Neural cell (in vitro differentiated cells): ENCODE measurements around the gene XIRP2.

Experiments
- EP300 ChIP-seq: fragments of 450-650 bp; conservative IDR thresholded peaks from 2 replicates; pipeline ENCODE4 v1.6.1; 2014; ENCODE audit warnings: antibody characterized with exemption, mild to moderate bottlenecking, moderate library complexity; ENCODE audit not compliant: poor library complexity, severe bottlenecking
- EZH2 ChIP-seq: fragments of 200-600, 300-800 bp; shearing (Covaris generic), sonication (generic); IDR thresholded peaks from 2 replicates; pipeline ENCODE4 v1.6.1; 2014; ENCODE audit warnings: antibody characterized with exemption, low read length, borderline replicate concordance, mild to moderate bottlenecking; ENCODE audit not compliant: insufficient read depth, poor library complexity, severe bottlenecking
- TF ChIP-seq, protein P1 (sequence below): fragments of 450-650 bp; IDR thresholded peaks from 2 replicates; pipeline ENCODE4 v1.5.1; 2014; ENCODE audit warnings: antibody characterized with exemption, mild to moderate bottlenecking, moderate library complexity; ENCODE audit not compliant: poor library complexity, severe bottlenecking

DNA sequence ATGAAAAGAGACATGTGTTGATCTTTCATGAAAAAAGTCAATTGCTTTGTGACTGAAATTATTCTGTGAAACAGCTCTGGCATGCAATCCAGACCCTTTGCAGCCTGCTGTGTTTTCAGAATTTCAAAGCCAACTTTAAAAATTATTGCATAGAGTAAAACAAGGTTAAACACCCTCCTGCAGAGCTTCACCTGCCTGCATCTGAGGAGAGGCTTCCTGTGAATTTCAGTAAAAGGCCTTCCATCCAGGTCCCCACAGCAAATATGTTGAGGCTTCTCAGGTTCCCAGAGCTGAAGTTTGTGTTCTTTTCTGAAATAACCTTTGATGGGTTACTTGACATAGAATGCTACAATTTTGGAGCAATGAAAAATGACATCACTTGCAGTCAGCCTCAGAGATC, 4.1 kb downstream of the XIRP2 start:
- TF ChIP-seq, protein P1, sequence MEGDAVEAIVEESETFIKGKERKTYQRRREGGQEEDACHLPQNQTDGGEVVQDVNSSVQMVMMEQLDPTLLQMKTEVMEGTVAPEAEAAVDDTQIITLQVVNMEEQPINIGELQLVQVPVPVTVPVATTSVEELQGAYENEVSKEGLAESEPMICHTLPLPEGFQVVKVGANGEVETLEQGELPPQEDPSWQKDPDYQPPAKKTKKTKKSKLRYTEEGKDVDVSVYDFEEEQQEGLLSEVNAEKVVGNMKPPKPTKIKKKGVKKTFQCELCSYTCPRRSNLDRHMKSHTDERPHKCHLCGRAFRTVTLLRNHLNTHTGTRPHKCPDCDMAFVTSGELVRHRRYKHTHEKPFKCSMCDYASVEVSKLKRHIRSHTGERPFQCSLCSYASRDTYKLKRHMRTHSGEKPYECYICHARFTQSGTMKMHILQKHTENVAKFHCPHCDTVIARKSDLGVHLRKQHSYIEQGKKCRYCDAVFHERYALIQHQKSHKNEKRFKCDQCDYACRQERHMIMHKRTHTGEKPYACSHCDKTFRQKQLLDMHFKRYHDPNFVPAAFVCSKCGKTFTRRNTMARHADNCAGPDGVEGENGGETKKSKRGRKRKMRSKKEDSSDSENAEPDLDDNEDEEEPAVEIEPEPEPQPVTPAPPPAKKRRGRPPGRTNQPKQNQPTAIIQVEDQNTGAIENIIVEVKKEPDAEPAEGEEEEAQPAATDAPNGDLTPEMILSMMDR = no peak
- TF ChIP-seq EP300 = no peak
- TF ChIP-seq EZH2 = no peak
